Measurements from ENCODE around the gene LTB4R2.

The LTB4R2 gene

GRCh38 chr14:24277606-24278321, 32.2 kb upstream of the LTB4R2 start:
- DNase-seq: no peak

DNA sequence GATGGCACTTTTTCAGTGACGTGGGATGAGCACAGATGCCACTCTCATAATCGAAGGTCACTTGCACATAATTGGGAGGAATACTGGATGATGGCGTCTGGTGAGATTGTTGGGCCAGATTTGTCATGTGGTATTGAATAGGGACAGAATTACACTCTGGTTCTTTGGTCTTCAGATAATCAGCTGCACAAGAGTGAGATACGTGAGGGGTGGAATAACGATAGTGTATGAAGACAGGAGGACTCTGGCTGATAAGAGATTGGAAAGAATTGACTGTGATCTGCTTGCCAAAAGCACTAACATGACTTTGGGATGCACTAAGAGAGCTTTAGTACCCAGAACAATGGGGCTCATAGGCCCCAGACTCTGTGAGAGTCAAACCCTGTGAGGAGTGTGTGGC, 31.5 kb upstream of the LTB4R2 start:
- no peak for DNase-seq

- no peak for DNase-seq
Observed at GRCh38 chr14:24279301-24280186, 30.4 kb upstream of the LTB4R2 start.

DNA sequence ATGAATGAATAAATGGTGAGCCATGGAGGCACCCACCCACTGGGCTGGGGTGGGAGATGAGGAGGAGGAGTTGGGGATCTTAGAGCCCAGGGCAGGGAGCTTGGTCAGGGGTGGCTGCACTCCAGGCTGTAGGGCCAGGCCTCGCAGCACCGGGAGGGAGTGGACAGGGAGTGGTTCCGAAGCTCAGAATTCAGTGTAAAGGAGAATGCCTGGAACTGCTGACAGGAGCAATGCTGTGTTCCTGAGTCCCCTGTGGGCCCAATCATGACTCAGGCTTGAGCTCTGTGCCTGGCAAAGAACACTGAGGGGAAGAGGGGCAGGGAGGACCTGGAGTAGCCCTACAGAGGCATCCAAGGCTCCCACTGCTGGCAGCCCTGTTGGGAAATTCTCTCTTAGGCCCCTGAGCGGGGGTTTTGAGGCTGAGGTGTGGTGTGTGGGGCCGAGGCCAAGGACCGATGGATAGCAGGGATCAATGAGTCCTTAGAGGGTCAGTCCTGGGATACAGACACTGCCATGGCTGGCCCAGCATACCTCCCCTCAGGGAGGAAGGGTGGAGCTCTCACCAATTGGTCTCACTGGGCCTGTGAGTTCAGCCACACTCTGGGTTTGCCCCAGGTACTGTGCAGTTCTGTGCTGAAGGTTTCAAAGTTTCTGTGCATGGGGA, 29.0 kb upstream of the LTB4R2 start:
- DNase-seq: no peak

DNA sequence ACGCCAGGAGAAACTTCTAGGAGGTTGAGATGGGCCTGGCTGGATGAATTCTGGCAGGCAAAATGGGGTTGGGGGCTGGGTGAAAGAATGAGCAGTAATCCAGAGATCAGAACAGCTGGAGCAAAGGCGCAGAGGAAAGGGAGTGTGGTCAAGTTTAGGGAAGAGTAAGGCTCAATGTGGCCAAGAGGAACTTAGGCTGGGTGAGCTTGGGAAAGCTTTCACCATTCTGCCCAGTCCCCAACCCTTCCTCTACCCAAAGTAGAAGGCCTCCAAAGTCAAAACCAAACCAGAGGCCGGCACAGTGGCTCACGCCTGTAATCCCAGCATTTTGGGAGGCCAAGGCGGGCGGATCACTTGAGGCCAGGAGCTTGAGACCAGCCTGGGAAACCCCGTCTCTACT, 28.3 kb upstream of the LTB4R2 start:
- DNase-seq: no peak

DNA sequence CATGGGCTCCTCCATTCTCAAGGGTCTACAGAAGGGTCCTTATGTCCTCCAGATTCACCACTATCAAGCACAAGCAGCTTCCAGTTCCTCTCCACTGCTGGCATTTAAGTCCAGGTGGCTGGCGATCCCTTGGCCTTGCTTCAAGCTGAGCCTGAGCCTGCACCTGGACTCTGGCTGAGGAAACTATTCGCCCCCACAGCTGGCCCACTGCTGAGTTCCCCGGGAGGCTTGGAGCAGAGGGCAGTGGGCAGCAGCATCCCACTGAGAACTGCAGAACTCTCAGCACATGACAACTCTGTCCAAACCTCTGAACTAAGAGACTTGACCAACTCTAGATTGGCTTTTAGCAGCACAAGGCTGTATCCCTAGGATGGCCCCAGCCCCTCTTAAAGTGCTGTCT, 27.2 kb upstream of the LTB4R2 start:
- no peak for DNase-seq

DNA sequence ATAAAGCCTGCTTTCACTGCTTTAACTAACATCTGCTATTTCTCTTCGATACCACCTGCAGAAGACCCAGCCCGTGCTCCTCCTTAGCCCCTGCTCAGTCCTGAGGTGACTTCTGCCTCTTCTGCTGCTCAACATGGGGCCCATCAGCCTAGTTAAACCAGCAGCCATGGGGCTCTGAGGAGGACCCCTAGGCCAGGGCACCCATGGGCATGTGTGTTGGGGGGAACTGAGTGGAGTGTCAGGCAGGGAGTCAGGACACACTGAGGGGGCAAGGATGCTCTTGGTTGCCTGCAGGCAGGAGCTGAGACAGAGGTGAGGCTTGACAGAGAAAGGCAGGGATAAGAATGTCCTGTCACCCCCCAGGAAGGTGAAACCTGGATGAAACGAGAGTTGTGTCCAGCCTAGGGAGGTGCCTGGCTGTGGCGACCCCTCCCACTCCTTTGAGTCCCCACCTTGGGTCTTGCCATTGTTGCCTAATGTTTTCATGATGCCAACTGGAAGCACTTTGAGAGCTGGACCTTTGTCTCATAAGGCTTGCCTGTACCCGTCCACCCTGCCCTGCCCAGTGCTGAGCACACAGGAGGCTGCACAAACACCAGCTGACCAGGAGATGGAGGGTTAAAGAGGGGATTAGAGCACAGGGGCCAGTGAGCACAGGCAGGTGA, 26.0 kb upstream of the LTB4R2 start:
- no peak for DNase-seq

- DNase-seq: no peak
Observed at GRCh38 chr14:24284501-24285035, 25.4 kb upstream of the LTB4R2 start.

DNA sequence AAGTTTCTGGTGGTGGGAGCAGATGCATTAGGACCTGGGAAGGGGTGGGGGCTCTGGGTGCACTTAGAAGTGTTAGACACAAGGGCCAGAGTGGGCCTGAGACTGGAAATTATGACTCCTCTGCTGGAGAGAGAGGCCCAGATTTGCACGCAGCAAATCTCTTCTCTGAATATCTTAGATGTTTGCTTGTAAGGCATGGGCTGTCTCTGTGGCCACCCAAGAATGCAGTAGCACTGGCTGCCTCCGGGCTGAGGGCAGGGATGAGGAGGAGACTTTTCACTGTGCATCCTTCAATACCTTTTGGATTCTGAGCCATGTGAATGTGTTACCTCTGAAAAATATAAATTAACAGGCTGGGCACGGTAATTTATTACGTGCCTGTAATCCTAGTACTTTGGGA, 24.6 kb upstream of the LTB4R2 start:
- no peak for DNase-seq

DNA sequence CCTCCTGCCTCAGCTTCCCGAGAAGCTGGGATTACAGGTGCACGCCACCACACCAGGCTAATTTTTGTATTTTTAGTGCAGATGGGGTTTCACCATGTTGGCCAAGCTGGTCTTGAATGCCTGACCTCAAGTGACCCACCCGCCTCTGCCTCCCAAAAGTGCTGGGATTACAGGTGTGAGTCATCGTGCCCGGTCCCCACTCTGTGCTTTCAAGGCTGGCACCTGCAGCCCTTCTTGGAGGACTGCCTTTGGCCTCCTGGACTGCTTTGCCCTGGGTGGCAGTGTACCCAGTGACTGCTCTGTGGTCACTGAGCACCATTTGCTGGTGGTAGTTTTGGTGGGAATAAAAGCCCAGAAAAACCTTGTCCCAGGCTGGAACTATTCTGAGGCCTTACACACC, 22.9 kb upstream of the LTB4R2 start:
- no peak for DNase-seq

DNA sequence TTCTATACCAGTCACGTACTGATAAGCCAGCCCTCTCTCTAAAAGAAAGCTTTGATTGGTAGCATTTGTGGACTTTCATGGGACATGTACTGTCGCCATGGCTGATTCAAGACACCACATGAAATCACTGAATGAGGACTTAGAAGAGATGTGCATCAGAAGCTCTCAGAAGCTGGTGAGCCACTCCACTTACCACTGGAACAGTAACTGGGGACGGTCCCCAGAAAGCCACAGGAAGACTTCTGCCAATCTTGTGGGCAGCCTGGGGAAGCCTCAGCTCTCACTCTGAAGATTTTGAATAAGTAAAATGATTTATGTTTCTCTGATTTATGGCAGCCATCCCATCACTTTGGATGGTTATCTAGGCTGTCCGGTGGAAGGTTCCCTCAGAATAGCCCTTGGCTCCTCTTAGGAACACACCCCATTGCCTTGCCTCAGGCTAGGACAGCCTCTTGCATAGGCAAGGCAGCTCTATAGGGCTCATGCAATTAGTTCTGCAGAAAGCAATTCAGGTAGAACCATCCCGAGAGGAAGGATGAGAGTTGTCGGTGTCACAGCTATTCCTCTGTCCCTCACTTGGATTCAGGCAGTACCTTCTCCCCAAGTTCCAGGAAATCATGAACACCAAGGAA, 20.2 kb upstream of the LTB4R2 start:
- peak in 1 of 4 experiments; percentile 14 for DNase-seq

DNA sequence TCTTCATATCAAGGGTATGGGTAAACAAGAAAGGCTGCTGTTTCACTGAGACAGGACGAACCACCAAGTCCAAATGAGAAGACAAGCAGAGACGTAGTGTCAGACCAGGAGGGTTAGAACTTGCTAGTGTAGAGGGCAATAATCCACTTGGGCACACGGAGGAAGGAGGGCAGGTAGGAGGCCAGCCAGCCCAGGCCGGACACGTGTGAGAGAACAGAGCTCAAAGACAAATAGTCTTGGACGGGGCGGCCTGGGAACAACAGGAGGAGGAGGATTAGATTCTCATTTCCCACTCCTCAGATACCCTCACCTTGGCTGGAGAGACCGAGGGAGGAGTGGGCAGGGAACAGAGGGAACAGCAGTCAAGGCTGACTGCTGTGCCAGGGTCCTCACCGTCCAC, 19.2 kb upstream of the LTB4R2 start:
- no peak for DNase-seq

DNA sequence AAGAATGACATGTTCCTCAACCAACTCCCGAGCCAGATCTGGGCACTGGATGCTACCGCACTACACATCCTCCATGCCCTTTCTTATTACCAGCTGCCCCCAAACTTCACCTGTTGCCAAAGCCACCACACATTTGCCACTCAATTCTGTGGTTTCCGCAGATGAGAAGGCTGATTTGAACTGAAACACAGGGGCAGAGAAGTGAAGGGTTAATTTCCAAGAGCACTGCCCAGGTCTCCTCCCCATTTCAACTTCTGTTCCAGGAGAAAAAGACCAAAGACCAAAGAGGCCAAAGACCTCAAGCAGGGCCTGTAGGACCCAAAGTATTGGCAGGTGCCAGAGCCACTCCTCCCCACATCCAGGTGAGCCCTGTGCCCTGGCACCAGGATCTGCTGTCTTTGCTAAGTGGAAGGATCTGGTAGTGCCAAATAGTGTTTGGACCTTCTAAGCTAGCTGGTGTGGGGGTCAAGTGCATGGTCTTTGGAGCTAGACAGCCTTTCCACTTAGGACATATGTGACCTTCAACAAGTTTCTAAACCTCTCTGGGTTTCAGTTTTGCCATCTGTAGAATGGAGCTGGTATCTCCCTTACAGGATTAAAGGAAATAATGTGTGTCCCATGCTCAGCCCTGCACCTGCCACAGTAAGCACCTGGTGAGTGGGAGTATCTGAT, 18.4 kb upstream of the LTB4R2 start:
- DNase-seq: no peak

DNA sequence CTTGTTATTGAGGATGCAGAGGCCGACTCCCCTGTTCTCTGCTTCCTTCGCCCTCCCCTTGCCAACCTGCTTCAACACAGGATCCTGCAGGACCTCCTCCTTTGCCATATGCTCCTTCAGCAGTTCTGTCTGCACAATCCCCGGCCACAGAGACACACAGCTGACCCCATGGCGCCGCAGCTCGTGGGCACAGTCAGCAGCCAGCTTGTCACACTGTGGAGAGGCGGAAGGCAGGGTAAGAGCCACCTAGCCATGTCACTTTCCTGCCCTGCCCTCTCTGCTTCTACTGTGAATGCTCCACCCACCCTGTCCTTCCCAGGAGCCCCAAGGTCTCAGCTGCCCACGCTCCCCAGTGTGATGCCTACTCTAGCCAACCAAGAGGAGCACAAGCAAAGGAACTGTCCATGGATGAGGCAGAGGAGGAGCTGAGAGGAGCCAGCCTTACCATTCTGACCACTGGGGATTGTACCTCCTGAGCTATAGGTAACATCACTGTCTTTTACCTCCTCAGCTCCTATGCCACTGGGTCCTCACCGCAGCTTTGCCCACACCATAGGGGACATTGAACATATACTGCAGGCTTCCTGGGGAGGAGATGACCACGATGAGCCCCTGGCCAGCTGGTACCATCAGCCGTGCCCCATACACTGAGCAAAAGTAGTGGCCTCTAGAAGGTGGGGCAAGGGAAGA, 17.7 kb upstream of the LTB4R2 start:
- no peak for DNase-seq

DNA sequence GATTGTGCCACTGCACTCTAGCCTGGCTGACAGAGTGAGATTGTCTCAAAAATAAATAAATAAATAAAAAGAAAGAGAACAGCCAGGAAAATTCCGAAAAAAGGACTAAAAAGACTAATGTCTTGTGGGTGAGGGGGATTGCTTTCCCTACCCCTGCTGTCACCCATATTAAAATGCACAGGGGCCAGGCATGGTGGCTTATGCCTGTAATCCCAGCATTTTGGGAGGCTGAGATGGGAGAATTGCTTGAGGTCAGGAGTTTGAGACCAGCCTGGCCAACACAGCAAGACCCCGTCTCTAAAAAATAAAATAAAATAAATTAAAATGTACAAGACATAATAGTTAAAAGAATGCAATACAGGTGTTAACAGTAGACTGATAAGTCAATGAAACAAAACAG, 16.4 kb upstream of the LTB4R2 start:
- DNase-seq: no peak

DNA sequence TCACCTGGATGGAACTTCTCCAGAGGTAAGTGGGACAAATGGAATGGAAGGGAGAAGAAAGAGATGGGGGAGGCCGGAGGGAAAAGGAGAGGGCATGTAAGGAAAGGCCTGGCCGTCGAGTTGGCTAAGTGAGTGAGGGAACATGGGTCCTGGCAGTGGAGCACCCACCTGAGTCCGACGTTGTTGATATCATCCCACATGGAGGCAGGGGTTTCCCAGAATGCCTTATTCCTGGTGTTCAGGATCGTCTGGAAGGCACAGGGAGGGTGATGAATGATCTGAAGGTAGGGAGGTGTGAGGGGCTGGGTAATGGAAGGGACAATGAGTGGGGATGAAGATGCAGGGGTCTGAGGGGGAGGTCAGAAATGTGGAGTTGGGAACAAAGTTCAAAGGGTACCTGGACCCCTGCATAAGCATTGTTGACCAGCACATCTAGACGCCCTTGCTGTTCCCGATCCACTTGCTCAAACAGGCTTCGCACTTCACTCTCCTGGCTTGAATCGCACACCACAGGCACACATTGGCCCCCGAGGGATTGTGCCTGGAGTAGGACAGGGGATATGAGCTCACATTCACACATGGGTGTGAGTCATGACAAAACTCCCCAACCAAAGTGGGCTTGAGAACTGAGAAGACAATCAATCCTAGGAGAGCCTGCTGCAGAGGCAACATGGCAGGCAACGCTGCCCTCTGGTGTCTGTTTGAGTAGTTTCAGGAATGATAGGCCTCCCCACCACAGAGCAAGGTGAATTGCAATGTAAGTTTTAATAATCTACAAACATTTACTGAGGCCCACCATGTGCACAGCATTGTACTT, 13.4 kb upstream of the LTB4R2 start:
- peak; percentile 29 to 45 (median 40) for DNase-seq

DNA sequence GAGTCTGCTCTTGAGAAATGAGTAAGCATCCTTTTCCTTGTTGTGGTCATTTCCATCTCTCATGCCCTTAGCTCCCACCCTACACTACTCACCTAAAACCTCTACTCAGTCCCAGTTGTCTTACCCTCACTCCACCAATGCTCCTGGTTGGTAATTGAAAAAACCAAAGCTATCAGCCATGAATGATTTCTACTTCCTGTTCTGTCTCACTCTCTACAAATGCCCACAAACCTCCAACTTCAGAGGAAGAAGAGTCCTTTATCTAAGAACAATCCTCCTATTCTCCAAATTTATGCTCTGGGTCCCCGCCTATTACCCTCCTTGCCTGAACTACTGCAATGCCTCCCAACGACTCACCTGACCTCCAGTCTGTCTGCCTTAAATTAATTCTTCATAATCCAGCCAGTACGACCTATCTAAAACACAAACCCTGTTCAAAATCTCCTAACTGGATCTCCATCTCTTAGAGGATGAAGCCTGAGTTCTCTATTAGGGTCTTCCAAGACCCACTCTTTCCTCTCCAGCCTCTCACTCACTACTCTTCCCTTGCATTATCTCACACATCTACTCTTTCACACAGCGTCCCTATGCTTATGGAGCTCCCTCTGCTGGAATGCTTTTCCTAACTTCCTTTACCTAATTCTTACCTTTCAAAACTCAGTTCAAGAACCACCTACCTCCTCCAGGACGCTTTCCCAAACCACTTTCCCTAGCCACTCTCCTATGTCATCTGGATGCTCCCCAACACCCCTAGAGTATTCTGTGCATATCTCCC, 12.6 kb upstream of the LTB4R2 start:
- DNase-seq: no peak

- DNase-seq: no peak
Observed at GRCh38 chr14:24298892-24299254, 11.1 kb upstream of the LTB4R2 start.
